Measurements from ENCODE around the gene IFI27L1.

IFI27L1 gene

GRCh38 chr14:94113908-94114588 lies 32.9 kb downstream of the IFI27L1 start:
- no peak for DNase-seq (ENCODE audit: low read depth, low spot score)

DNA sequence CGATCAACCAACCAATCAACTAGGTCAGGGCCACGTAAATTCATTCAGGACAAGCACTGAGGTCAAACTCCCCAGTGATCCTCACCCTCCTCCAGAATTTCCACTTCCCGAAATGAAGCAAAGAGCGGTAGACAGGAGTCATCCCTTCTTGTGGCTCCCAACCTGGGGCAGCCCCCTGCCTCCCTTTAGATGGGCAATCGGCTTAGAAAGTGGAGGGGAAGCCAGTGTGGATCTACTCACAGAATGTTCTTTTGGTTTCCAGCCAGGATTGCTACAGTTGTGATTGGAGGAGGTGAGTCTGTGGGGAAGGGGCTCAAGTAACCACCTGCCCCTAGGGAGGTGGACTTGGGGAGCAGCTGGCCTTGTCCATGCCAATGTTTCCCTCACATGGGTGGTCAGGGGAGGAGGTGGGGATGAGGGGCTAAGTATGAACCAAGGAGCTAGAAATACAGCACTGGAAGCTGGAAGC lies 33.5 kb downstream of the IFI27L1 start:
- DNase-seq (ENCODE audit: low read depth, low spot score), result no peak

GRCh38 chr14:94115058-94115591 lies 34.0 kb downstream of the IFI27L1 start:
- DNase-seq (ENCODE audit: low read depth, low spot score), result no peak

DNA sequence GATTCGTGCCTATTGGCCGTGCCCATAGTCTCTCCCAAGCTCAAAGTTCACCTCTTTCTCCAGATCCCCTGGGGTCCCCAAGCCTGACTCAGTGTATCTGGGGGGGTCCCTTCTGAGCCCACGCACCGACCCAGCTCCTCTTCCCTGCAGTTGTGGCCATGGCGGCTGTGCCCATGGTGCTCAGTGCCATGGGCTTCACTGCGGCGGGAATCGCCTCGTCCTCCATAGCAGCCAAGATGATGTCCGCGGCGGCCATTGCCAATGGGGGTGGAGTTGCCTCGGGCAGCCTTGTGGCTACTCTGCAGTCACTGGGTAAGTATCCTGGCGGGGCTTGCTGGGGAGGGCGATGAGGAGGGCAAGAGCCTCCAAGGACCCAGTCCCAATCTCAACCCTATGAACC lies 34.5 kb downstream of the IFI27L1 start:
- DNase-seq (ENCODE audit: low read depth, low spot score), result no peak

GRCh38 chr14:94116701-94117100 lies 35.6 kb downstream of the IFI27L1 start:
- DNase-seq (ENCODE audit: low read depth, low spot score), result no peak

- no peak for DNase-seq (ENCODE audit: low read depth, low spot score)
Observed at GRCh38 chr14:94117856-94118255, 36.7 kb downstream of the IFI27L1 start.

GRCh38 chr14:94119071-94119470 lies 38.0 kb downstream of the IFI27L1 start:
- no peak for DNase-seq (ENCODE audit: low read depth, low spot score)

- no peak for DNase-seq (ENCODE audit: low read depth, low spot score)
Observed at GRCh38 chr14:94120667-94121340, 39.7 kb downstream of the IFI27L1 start.

- DNase-seq (ENCODE audit: low read depth, low spot score), result no peak
Observed at GRCh38 chr14:94121485-94121884, 40.4 kb downstream of the IFI27L1 start.

DNA sequence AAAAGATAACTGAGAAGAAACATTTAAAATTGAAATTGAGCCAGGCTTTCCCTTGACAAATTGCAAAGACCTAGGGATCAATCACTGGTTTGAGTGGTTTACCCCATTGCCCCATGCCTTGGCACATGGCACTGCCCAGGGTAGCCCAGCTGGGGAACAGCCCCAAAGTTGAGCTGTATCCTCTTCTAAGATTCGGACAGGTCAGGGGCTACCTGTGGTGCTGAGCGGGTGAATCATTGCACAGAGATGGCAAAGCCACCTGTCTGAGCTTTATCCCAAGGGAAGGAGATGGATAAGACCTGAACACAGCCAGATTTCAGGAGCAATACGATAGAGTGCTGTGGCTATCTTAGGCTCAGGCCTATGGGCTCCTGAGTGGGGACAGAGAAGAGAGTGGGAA lies 41.3 kb downstream of the IFI27L1 start:
- DNase-seq (ENCODE audit: low read depth, low spot score), result no peak

DNA sequence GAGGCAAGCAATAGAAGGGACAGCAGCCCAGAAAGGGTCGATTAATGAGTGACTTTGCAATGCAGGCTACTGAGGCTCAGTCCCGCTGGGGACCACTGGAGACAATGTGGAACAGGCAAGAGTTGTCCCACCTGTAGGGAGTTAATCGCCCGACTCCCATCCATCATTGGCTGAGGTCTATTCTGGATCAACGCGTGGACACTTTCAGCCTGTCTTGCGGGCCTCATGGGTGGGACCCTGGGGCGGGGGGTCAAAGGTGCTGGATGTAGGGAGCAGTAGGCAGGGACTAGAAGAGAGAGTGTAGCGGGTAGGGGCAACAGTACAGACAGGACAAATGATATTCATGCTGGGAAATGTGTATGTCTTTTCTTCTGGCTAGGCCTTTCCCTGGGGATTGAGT lies 42.2 kb downstream of the IFI27L1 start:
- no peak for DNase-seq (ENCODE audit: low read depth, low spot score)

GRCh38 chr14:94123868-94124267 lies 42.8 kb downstream of the IFI27L1 start:
- no peak for DNase-seq (ENCODE audit: low read depth, low spot score)

DNA sequence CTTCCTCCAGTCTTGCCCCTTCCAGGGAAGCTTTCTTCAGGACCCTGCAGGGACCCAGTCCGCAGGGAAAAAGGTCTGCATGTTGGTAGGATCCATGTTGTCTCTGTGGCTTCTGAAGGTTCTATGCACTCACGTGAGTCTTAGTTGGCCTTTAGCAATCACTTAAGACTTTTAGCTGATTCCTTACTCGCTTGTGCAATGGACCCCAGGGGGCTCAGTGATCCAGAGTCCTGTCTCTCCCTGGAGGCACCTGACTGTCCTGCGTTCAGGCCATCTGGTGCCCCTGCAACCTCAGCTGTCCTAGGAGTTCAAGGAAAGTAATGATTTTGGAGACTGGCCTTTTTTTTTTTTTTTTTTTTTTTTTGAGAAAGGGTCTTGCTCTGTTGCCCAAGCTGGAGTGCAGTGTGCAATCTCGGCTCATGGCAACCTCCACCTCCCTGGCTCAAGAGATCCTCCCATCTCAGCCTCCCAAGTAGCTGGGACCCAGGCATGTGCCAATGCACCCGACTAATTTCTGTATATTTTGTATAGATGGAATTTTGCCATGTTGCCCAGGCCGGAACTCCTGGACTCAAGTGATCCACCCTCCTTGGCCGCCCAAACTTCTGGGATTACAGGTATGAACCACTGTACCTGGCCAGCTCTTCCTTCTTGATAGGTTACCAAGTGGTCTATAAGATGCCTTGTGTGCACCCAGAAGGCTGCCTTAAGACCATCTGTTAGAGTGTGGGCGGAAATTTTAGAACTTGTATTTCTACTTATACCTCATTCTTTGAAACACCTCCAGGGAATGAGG lies 43.7 kb downstream of the IFI27L1 start:
- no peak for DNase-seq (ENCODE audit: low read depth, low spot score)

- DNase-seq (ENCODE audit: low read depth, low spot score), result no peak
Observed at GRCh38 chr14:94125659-94126418, 44.7 kb downstream of the IFI27L1 start.

DNA sequence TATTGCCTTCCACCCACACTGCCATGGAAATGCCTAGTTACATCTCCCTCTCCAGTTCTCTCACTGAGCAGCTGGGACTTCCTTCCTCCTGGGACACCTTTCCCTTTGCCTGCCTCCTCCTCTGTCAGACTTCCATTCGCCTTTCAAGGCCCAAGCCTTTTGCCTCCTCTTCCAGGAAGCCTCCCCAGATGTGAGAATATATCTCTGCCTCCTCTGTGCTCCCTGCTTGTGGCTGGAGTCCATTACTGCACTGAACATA lies 45.2 kb downstream of the IFI27L1 start:
- no peak for DNase-seq (ENCODE audit: low read depth, low spot score)

GRCh38 chr14:94126800-94127199 lies 45.7 kb downstream of the IFI27L1 start:
- no peak for DNase-seq (ENCODE audit: low read depth, low spot score)

DNA sequence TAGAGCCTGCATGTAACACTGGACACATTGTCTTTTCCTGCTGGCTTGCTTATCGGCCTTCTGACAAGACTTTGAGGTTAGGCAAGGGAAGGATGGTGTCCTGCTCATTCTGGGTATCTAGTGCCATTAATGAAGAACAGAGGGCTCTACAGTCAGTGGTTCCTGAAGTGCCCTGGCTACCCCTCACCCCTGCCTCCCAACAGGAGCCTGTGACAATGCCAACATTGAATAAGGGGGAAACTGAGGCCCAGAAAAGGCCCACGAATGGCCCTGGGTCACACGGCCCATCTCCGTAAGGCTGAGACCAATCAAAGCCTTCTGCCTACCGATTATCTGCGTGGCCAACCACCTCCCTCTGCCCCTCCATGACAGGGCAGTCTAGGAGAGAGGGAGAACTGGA lies 46.2 kb downstream of the IFI27L1 start:
- DNase-seq (ENCODE audit: low read depth, low spot score), result no peak

DNA sequence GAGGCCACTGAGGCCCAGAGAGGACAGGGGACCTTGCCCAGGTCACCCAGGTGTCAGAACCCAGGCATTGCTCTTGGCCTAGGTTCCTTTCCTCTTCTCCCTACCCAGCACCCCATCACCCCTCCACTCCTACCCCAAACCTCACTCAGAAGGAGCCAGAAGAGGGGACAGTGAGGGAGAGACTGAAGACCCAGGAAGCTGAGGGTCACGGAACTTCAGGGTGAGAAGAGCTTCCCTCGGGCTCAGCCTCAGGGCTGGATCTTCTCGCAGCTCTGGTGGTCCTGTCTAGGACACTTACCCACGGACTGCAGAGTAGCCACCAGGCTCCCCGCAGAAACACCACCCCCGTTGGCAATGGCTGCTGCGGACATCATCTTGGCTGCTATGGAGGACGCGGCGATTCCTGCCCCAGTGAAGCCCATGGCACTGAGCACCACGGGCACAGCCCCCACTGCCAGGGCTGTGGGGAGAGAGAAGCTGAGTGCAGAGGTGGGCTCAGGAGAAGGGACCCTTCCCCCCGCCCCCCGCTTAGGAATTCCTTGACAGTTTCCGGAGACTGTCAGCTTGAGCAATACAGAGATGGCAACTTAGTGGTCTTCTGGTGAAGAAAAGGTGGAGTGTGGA lies 47.2 kb downstream of the IFI27L1 start:
- DNase-seq (ENCODE audit: low read depth, low spot score), result no peak

DNA sequence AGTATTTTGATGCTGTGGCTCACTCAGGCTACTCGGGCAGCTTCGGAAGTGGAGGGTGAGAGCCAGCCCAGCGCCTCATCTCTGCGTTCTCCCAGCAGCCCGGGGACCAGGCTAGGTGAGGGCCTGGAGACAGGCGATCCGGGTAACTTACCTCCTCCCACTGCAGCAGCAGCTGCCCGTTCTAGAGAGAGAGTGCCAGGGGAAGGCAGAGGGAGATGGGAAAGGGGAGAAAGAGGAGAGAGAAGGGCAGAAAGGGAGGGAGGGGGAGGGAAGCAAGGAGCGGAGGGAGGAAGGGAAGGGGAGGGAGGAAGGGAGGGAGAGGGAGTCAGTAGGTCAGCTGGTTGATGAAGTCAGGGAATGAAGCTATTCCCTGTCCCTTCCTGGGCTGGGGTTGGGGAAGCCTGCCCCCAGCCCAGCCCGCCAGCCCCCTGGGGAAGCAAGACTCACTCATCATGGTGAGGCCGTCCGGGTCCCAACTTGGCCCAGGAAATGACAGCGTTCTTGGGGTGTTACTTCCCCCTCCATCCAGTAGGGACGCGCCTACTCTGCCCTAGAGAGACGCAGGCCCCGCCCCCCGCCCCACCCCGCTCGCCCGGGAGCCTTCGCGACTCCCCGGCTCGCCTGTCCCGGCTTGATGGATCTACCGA lies 48.1 kb downstream of the IFI27L1 start, which contains the start of gene IFI27L2:
IFI27L2 (minus strand) TSS at position 494 of the 647 bp plus-strand sequence; CDS start at position 454, 40 bp downstream.
- DNase-seq (ENCODE audit: low read depth, low spot score), result peak; percentile 22

GRCh38 chr14:94129758-94130414 lies 48.8 kb downstream of the IFI27L1 start:
- DNase-seq (ENCODE audit: low read depth, low spot score), result no peak
